Measurements from ENCODE around the gene GNAI2.

- TF ChIP-seq CTCF (IDR thresholded peaks at IDR 0.05) (no peak), POLR2A (IDR thresholded peaks at IDR 0.05) (no peak)
Measured at GRCh38 chr3:50295553-50296431, 59.8 kb downstream of the GNAI2 start.
